GM19240 (cell line): ENCODE measurements around the gene RASSF5.
A peak's percentile ranks its signal among the peaks of the same experiment; 100 is the strongest.
"Not testable (repeated sequence)": the region's sequence is repeated elsewhere in the genome, so short reads cannot be mapped to it uniquely, and the experiment has no call there.

Source experiments
- DNase-seq: peaks from one replicate; pipeline ENCODE4 v3.0.0; 2011; ENCODE audit warnings: low spot score; ENCODE audit not compliant: insufficient read length

The RASSF5 gene

GRCh38 chr1:206568256-206568655 is 60.9 kb downstream of the RASSF5 start:
- DNase-seq, result no peak

GRCh38 chr1:206568779-206569352 is 61.5 kb downstream of the RASSF5 start:
- no peak for DNase-seq

GRCh38 chr1:206569556-206569955 is 62.2 kb downstream of the RASSF5 start:
- DNase-seq, result no peak

GRCh38 chr1:206570529-206570928 is 63.2 kb downstream of the RASSF5 start:
- DNase-seq, result no peak

GRCh38 chr1:206572835-206573234 is 65.5 kb downstream of the RASSF5 start:
- no peak for DNase-seq

- DNase-seq, result no peak
Measured at GRCh38 chr1:206573319-206573718, 66.0 kb downstream of the RASSF5 start.

- DNase-seq, result no peak
Measured at GRCh38 chr1:206573762-206574161, 66.4 kb downstream of the RASSF5 start.

- DNase-seq, result no peak
Measured at GRCh38 chr1:206575165-206575893, 68.0 kb downstream of the RASSF5 start.

- DNase-seq, result no peak
Measured at GRCh38 chr1:206575894-206576737, 68.8 kb downstream of the RASSF5 start.

- no peak for DNase-seq
Measured at GRCh38 chr1:206577626-206578025, 70.3 kb downstream of the RASSF5 start.

GRCh38 chr1:206578068-206578977 is 71.0 kb downstream of the RASSF5 start:
- DNase-seq, result no peak

GRCh38 chr1:206578978-206579374 is 71.6 kb downstream of the RASSF5 start:
- DNase-seq, result no peak

- DNase-seq, result peak; percentile 80
Measured at GRCh38 chr1:206579747-206580437, 72.6 kb downstream of the RASSF5 start.

GRCh38 chr1:206580438-206581113 is 73.2 kb downstream of the RASSF5 start:
- no peak for DNase-seq

GRCh38 chr1:206581114-206581497 is 73.8 kb downstream of the RASSF5 start:
- DNase-seq, result not testable (repeated sequence)

- DNase-seq, result no peak
Measured at GRCh38 chr1:206581571-206581981, 74.2 kb downstream of the RASSF5 start.

- DNase-seq, result no peak
Measured at GRCh38 chr1:206582537-206582936, 75.2 kb downstream of the RASSF5 start.

GRCh38 chr1:206582971-206583706 is 75.8 kb downstream of the RASSF5 start:
- DNase-seq, result no peak
